ENCODE data around the gene CDK7.
"Not testable (repeated sequence)": the region's sequence is repeated elsewhere in the genome, so short reads cannot be mapped to it uniquely, and the experiment has no call there.

The CDK7 gene

GRCh38 chr5:69230181-69230580 is 4.5 kb upstream of the CDK7 start:
- CTCF ChIA-PET: no interaction called here
- Histone ChIP-seq H3K9me3 (ENCODE audit: control insufficient read depth, insufficient read depth, low read depth, low read length) (no peaks in the 10 kb centered on the region), H3K36me3 (ENCODE audit: control insufficient read depth in 2 of 2, insufficient read depth in 1 of 2, low read length in 2 of 2) (peaks cover 18 to 31% of the 10 kb centered on the region in 2 experiments), H3K4me3 (ENCODE audit: low read depth, low read length) (no peak overlapping the region), H3K4me1 (ENCODE audit: control insufficient read depth, insufficient read depth, low read length) (no peaks in the 10 kb centered on the region), H3K27ac (ENCODE audit: extremely low read depth, low read depth, low read length) (no peak overlapping the region)
- TF ChIP-seq ZNF423 (tag by site-specific recombination; IDR thresholded peaks at IDR 0.05) (no peak), OVOL3 (tag by site-specific recombination; IDR thresholded peaks at IDR 0.05) (no peak), WT1 (tag by site-specific recombination; IDR thresholded peaks at IDR 0.05) (no peak), ZNF510 (tag by site-specific recombination; IDR thresholded peaks at IDR 0.05; ENCODE audit: insufficient replicate concordance) (no peak)
- TF ChIP-seq, protein P1, sequence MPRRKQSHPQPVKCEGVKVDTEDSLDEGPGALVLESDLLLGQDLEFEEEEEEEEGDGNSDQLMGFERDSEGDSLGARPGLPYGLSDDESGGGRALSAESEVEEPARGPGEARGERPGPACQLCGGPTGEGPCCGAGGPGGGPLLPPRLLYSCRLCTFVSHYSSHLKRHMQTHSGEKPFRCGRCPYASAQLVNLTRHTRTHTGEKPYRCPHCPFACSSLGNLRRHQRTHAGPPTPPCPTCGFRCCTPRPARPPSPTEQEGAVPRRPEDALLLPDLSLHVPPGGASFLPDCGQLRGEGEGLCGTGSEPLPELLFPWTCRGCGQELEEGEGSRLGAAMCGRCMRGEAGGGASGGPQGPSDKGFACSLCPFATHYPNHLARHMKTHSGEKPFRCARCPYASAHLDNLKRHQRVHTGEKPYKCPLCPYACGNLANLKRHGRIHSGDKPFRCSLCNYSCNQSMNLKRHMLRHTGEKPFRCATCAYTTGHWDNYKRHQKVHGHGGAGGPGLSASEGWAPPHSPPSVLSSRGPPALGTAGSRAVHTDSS (tag by site-specific recombination; IDR thresholded peaks at IDR 0.05): no peak
- POLR2A ChIA-PET: no interaction called here

- Histone ChIP-seq H3K9me3 (ENCODE audit: control insufficient read depth, insufficient read depth, low read depth, low read length) (no peaks in the 10 kb centered on the region), H3K36me3 (ENCODE audit: control insufficient read depth in 2 of 2, insufficient read depth in 1 of 2, low read length in 2 of 2) (peaks cover 18 to 31% of the 10 kb centered on the region in 2 experiments), H3K4me1 (ENCODE audit: control insufficient read depth, insufficient read depth, low read length) (no peaks in the 10 kb centered on the region), H3K4me3 (ENCODE audit: low read depth, low read length) (no peak overlapping the region), H3K27ac (ENCODE audit: extremely low read depth, low read depth, low read length) (no peak overlapping the region)
- POLR2A ChIA-PET: no interaction called here
- CTCF ChIA-PET: no interaction called here
- no peak for TF ChIP-seq ZNF302 (tag by site-specific recombination; IDR thresholded peaks at IDR 0.05; ENCODE audit: low read depth)
- no peak for TF ChIP-seq KLF7 (tag by site-specific recombination; IDR thresholded peaks at IDR 0.05; ENCODE audit: borderline replicate concordance)
Observed at GRCh38 chr5:69231281-69231680, 3.4 kb upstream of the CDK7 start.

DNA sequence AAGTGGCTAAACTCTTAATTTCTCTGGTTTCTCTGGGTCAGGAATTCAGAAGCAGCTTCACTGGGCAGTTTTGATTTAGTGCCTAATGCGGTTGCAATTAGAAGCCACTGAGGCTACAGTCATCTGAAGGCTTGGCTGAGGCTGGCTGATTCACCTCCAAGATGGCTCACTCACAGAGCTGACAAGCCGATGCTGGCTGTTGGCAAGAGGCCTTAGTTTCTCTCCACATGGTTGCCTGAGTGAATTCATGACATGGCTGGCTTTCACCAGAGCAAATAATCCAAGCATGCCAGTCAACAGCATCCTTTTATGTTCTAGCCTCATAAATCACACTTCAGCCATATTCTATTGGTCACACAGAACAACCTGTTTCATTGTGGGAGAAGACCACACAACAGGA is 2.8 kb upstream of the CDK7 start:
- CTCF ChIA-PET: no interaction called here
- Histone ChIP-seq H3K36me3 (ENCODE audit: control insufficient read depth in 2 of 2, insufficient read depth in 1 of 2, low read length in 2 of 2) (peaks cover 18 to 35% of the 10 kb centered on the region in 2 experiments), H3K9me3 (ENCODE audit: control insufficient read depth, insufficient read depth, low read depth, low read length) (no peaks in the 10 kb centered on the region), H3K4me3 (ENCODE audit: low read depth, low read length) (no peak overlapping the region), H3K27ac (ENCODE audit: extremely low read depth, low read depth, low read length) (no peak overlapping the region), H3K4me1 (ENCODE audit: control insufficient read depth, insufficient read depth, low read length) (no peaks in the 10 kb centered on the region)
- TF ChIP-seq RBAK (tag by site-specific recombination; IDR thresholded peaks at IDR 0.05) (no peak), PRDM6 (tag by site-specific recombination; IDR thresholded peaks at IDR 0.05) (no peak), ZNF561 (tag by site-specific recombination; IDR thresholded peaks at IDR 0.05; ENCODE audit: borderline replicate concordance) (no peak), MEIS1 (CRISPR knock-in tag; IDR thresholded peaks at IDR 0.05; ENCODE audit: borderline replicate concordance) (no peak), ZNF645 (tag by site-specific recombination; IDR thresholded peaks at IDR 0.05) (no peak), ZNF548 (tag by site-specific recombination; IDR thresholded peaks at IDR 0.05) (no peak)
- POLR2A ChIA-PET: no interaction called here

DNA sequence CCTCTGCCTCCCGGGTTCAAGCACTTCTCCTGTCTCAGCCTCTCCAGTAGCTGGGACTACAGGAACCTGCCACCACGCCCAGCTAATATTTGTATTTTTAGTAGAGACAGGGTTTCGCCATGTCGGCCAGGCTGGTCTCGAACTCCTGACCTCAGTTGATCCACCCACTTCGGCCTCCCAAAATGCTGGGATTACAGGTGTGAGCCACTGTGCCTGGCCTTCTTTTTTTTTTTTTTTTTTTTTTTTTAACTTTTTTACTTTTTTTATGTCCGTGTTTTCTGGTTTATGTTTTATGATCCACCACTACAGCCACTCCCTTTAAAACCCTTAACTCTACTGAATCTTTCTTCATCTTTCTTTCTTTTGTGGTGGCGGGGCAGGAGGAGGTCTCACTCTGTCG is 2.0 kb downstream of the CDK7 start:
- not testable (repeated sequence) for H3K9me3 ChIP-seq (ENCODE audit: control insufficient read depth, insufficient read depth, low read depth, low read length); H3K27ac ChIP-seq (ENCODE audit: extremely low read depth, low read depth, low read length); H3K4me1 ChIP-seq (ENCODE audit: control insufficient read depth, insufficient read depth, low read length); H3K4me3 ChIP-seq (ENCODE audit: low read depth, low read length)
- ChIA-PET CTCF (interaction anchor here (1.2 kb wide), 1 partner anchor 98 kb away, joined by 8 read pairs; no protein-coding TSS in a partner anchor), POLR2A (interaction anchor here (0.6 to 0.7 kb wide), 2 partner anchors 15 to 35 kb away, joined by 3 to 4 read pairs; no protein-coding TSS in a partner anchor)
- TF ChIP-seq ZNF362 (tag by site-specific recombination; IDR thresholded peaks at IDR 0.05): peak; percentile 91
- H3K36me3 ChIP-seq (ENCODE audit: control insufficient read depth in 2 of 2, insufficient read depth in 1 of 2, low read length in 2 of 2): peaks cover 28 to 34% of the 10 kb centered on the region in 2 experiments

All from HEK293 (cell line).